Upper lobe of left lung (tissue), 4 donors: ENCODE measurements around the gene CTBS.

Experiments
- CTCF ChIP-seq, 6 experiments: fragments of 450-650 bp in 4 of 6; fragments of 200-600 bp in 2 of 6; sonication (generic) in 2 of 6; IDR thresholded peaks; one replicate each; pipeline ENCODE4 v1.5.1; 2016 to 2019; ENCODE audit warnings: antibody characterized with exemption in 6 of 6
- POLR2AphosphoS5 ChIP-seq, 2 donors: sonication (generic); formaldehyde crosslinking; IDR thresholded peaks; one replicate each; pipeline ENCODE4 v1.5.1; 2017; ENCODE audit warnings: antibody characterized with exemption in 2 of 2

DNA sequence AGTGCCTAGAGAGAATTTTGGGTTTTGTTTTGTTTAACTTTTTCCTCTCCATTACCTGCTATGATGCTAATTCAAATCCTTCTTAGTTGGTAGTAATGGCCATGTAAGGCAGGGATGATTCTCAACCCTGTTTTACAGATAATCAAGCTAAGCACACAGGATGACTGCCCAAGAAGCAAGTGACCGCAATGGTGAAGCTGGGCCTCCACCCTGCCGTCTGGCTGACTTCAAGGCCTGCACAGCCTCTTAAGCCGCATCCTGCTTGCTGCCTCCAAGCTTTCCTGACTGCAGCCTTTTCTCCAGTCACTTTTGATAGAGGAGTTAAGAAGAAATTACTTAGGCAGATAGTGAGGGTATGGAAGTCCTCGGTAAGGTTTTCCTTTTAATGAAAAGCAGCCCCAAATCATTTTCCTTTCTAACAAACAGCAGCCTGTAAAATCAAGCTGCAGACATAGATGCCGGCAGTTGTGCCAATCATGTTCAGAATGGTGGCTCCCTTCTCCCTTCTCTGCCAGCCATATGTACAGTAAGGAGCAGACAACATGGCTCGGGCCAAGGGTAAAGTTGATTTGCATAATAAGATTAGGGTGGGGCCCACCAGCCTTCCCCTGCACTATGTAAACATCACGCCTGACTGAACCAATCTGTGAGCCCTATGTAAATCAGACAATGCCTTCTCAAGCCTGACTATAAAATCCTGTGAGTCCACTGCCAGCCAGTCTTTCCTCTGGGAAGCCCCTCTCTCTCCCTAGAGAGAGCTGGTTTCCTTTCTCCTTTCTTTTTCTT lies 8.8 kb upstream of the CTBS start:
- TF ChIP-seq CTCF (IDR thresholded peaks at IDR 0.05), result no peak
- no peak for TF ChIP-seq POLR2AphosphoS5 (IDR thresholded peaks at IDR 0.05)
